ENCODE data around the gene CIZ1. TPM values are rescaled to one million over a fixed set of nuclear protein-coding genes. Genes with fewer than 3 reads are reported as not detected.
"Not testable (repeated sequence)": the region's sequence is repeated elsewhere in the genome, so short reads cannot be mapped to it uniquely, and the experiment has no call there.

Gene CIZ1
- total RNA-seq, 1 donor: 34.1 TPM

DNA sequence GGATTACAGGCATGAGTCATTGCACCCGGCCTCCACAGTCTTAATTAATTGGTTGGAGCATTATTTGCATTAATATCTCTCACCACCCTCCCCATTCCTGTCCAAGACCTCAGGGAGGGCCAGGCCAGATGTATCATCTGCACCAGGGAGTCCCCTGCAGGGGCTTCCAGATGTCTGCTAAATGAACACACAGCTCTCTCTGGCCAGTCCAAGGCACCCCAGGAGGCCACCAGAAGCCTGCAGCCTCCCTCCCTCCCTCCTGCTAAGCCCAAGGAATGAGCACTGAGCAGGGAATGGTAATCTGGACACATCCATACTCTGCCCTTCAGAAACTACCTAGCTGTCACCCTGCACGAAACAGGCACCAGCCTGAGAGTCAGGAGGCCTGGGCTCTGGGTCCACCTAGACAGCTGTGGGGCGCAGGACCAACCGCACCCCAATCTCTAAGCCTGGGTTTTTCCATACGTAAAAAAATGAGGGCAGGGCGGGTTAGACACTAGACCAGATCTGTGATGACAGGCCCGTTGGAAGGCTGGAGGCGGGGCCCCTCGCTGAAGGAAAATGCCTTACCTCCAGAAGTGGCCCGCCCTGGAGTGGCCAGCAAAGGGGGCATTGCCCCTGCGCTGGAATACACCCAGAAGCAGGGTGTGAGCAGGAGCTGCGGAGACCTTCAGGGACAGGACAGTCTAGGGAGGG is 8.3 kb downstream of the CIZ1 start:
- TF ChIP-seq, protein P1, sequence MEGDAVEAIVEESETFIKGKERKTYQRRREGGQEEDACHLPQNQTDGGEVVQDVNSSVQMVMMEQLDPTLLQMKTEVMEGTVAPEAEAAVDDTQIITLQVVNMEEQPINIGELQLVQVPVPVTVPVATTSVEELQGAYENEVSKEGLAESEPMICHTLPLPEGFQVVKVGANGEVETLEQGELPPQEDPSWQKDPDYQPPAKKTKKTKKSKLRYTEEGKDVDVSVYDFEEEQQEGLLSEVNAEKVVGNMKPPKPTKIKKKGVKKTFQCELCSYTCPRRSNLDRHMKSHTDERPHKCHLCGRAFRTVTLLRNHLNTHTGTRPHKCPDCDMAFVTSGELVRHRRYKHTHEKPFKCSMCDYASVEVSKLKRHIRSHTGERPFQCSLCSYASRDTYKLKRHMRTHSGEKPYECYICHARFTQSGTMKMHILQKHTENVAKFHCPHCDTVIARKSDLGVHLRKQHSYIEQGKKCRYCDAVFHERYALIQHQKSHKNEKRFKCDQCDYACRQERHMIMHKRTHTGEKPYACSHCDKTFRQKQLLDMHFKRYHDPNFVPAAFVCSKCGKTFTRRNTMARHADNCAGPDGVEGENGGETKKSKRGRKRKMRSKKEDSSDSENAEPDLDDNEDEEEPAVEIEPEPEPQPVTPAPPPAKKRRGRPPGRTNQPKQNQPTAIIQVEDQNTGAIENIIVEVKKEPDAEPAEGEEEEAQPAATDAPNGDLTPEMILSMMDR (IDR thresholded peaks at IDR 0.05; ENCODE audit: insufficient read depth, low read depth, low read length): no peak
- no peak overlapping the region for H3K4me3 ChIP-seq (ENCODE audit: low read depth, low read length)
- no peak for DNase-seq (ENCODE audit: low read depth)

DNA sequence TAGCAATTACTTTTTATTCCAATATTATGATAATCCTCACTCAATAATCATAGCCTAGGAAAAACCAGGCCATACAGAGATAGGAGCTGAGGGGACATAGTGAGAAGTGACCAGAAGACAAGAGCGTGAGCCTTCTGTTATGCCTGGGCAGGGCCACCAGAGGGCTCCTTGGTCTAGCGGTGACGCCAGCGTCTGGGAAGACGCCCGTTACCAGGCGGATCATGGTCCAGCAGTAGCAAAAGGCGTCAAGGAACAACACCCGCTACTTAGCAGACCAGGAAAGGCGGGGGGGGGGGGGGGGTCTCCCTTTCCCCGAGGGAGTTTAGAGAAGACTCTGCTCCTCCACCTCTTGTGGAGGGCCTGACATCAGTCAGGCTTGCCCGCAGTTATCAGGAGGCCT is 9.9 kb downstream of the CIZ1 start:
- H3K4me3 ChIP-seq (ENCODE audit: low read depth, low read length): not testable (repeated sequence)
- DNase-seq (ENCODE audit: low read depth): peak; percentile 46
- TF ChIP-seq, protein P1 (IDR thresholded peaks at IDR 0.05; ENCODE audit: insufficient read depth, low read depth, low read length): peak; percentile 52

DNA sequence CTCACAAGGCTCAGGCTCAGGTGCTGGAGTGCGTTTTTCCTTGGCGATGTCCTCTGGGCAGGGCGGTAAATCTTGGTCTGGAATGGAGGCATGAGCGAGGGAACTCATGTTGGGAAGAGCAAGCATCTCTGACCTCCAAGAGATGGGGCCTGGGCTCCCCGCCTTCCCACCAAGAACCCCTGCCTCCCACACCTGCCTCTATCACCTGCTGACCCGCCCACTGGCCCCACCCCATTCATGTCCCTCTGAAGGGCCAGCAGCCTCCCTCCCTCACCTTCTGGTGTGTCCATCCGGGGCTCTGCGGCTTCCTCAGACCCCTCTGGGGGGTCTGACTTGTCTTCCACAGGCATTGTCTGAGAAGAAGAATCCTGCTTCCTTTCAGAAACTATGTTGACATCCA is 10.9 kb downstream of the CIZ1 start:
- TF ChIP-seq, protein P1 (IDR thresholded peaks at IDR 0.05; ENCODE audit: insufficient read depth, low read depth, low read length): no peak
- DNase-seq (ENCODE audit: low read depth): no peak
- H3K4me3 ChIP-seq (ENCODE audit: low read depth, low read length): no peak overlapping the region

DNA sequence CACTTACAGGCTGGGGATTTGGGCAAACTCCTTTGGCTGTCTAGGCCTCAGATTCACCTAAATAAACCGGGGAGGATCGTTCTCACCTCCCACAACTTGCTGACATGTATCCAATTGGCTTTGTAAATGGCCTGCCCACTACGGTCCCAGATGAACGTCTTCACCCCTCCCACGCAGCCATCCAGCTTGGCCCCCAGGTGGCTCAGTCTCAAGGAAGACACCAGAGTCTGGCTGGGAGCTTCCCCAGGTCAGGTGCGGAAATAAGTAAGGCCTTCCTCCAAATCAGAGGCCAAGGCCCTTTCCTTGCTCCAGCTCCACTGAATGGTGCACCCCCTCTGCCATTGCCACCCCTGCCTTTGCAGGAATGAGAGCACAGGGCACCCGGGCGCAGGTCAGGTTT is 11.4 kb downstream of the CIZ1 start:
- H3K4me3 ChIP-seq (ENCODE audit: low read depth, low read length): no peak overlapping the region
- TF ChIP-seq, protein P1 (IDR thresholded peaks at IDR 0.05; ENCODE audit: insufficient read depth, low read depth, low read length): no peak
- no peak for DNase-seq (ENCODE audit: low read depth)

DNA sequence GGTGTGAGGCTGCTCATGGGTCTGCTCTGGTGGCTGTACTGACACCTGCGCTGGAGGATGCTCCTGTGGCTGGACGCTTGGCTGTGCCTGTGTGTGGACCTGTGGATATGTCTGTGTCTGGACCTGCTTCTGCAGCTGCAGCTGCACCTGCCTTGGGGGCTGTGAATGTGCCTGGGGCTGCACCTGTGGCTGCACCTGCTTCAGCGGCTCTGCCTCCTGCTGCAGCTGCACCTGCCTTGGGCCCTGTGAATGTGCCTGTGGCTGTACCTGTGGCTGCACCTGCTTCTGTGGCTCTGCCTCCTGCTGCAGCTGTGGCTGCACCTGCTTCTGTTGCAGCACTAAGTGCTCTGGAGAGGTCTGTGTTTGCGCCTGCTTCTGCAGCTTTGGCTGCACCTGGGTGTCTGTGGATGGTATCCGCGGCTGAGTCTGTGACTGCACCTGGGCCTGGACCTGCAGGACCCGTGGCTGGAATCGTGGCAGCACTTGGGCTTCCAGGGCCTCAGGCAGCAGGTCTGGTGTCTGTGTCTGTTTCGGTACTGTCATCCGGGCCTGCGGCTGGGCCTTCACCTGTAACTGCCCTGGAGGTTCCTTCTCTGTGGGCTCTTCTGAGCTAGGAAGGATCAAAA is 12.5 kb downstream of the CIZ1 start:
- DNase-seq (ENCODE audit: low read depth): no peak
- TF ChIP-seq, protein P1 (IDR thresholded peaks at IDR 0.05; ENCODE audit: insufficient read depth, low read depth, low read length): no peak
- H3K4me3 ChIP-seq (ENCODE audit: low read depth, low read length): no peak overlapping the region

DNA sequence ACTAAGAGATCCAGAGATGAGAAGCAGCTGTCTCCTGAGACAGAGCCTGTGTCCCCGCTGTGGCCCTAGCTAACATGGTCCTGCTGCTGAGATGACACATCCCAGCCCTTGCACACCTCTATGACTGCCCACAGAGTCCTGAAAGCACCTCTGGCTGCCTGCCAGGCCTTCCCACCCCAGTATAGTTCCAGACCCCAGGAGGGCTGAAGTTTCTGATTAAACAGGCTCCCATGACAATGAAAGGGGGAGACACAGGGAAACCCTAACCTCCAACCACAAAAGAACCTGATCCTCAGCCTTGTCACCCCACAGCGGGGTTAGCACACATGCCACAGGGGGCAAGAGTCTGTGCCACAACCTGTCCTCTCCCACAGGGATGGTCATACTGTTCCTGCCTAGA is 15.6 kb downstream of the CIZ1 start:
- TF ChIP-seq, protein P1 (IDR thresholded peaks at IDR 0.05; ENCODE audit: insufficient read depth, low read depth, low read length): no peak
- DNase-seq (ENCODE audit: low read depth): no peak
- H3K4me3 ChIP-seq (ENCODE audit: low read depth, low read length): no peak overlapping the region
